ENCODE measurements around the gene ZNF146. TPM values are rescaled to one million over a fixed set of nuclear protein-coding genes. Genes with fewer than 3 reads are reported as not detected.

Gene ZNF146
- total and polyA plus RNA-seq, 8 donors: 9.3 to 35.2 (median 20.2) TPM

GRCh38 chr19:36245210-36246005 lies 30.5 kb downstream of the ZNF146 start:
- H3K4me3 ChIP-seq: peak overlapping the region in 2 of 4 donors; percentile 4 to 33
- H3K4me1 ChIP-seq: no peaks in the 10 kb centered on the region
- FAIRE-seq (no peak), ATAC-seq (peak in 3 of 4 donors; percentile 62 to 65 (median 63)), DNase-seq (no peak)
- H3K9me3 ChIP-seq: no peaks in the 10 kb centered on the region
- no peaks in the 10 kb centered on the region for H3K27me3 ChIP-seq
- no peak for TF ChIP-seq CTCF (IDR thresholded peaks at IDR 0.05)
- H3K27ac ChIP-seq: no peak overlapping the region
- H3K36me3 ChIP-seq: no peaks in the 10 kb centered on the region
- intact Hi-C loops (cut with DNase I): no loop called here
- WGBS, 2 donors: 4 to 5% methylated on average over 63 of the region's 63 CpGs

GRCh38 chr19:36246006-36246481 lies 31.1 kb downstream of the ZNF146 start:
- peak overlapping the region in 2 of 4 donors; percentile 4 to 33 for H3K4me3 ChIP-seq
- DNase-seq: no peak

GRCh38 chr19:36252047-36252446 lies 37.1 kb downstream of the ZNF146 start:
- H3K27ac ChIP-seq: no peak overlapping the region
- no peaks in the 10 kb centered on the region for H3K27me3 ChIP-seq
- intact Hi-C loops (cut with DNase I): no loop called here
- TF ChIP-seq CTCF (IDR thresholded peaks at IDR 0.05): no peak
- no peaks in the 10 kb centered on the region for H3K4me1 ChIP-seq
- H3K36me3 ChIP-seq: no peaks in the 10 kb centered on the region
- no peaks in the 10 kb centered on the region for H3K9me3 ChIP-seq
- no peak for ATAC-seq
- no peak overlapping the region for H3K4me3 ChIP-seq
- DNase-seq: no peak
- no peak for FAIRE-seq
- 58 to 78% methylated on average over 1 of the region's 1 CpG for WGBS, 2 donors

More at GRCh38 chr19:36246006-36246481, 31.1 kb downstream of the ZNF146 start:
- WGBS, 2 donors: 26 to 28% methylated on average over 29 of the region's 29 CpGs
- no peaks in the 10 kb centered on the region for H3K27me3 ChIP-seq
- FAIRE-seq (no peak), ATAC-seq (peak in 2 of 4 donors; percentile 34 to 40)
- intact Hi-C loops (cut with DNase I): no loop called here
- H3K36me3 ChIP-seq: no peaks in the 10 kb centered on the region
- H3K4me1 ChIP-seq: no peaks in the 10 kb centered on the region
- no peak overlapping the region for H3K27ac ChIP-seq
- no peak for TF ChIP-seq CTCF (IDR thresholded peaks at IDR 0.05)
- no peaks in the 10 kb centered on the region for H3K9me3 ChIP-seq

- FAIRE-seq: no peak
- Histone ChIP-seq H3K4me1 (no peaks in the 10 kb centered on the region), H3K27me3 (no peaks in the 10 kb centered on the region), H3K4me3 (no peak overlapping the region), H3K36me3 (no peaks in the 10 kb centered on the region), H3K27ac (no peak overlapping the region), H3K9me3 (no peaks in the 10 kb centered on the region)
- WGBS, 2 donors: 79 to 92% methylated on average over 11 of the region's 11 CpGs
- intact Hi-C loops (cut with DNase I): no loop called here
- no peak for DNase-seq
- no peak for TF ChIP-seq CTCF (IDR thresholded peaks at IDR 0.05)
- no peak for ATAC-seq
Measured at GRCh38 chr19:36254848-36255247, 39.9 kb downstream of the ZNF146 start.

GRCh38 chr19:36255316-36255715 lies 40.4 kb downstream of the ZNF146 start:
- 94% methylated on average over 28 of the region's 28 CpGs for WGBS, 2 donors

More at GRCh38 chr19:36255316-36255715, 40.4 kb downstream of the ZNF146 start:
- Histone ChIP-seq H3K9me3 (no peaks in the 10 kb centered on the region), H3K27me3 (no peaks in the 10 kb centered on the region), H3K36me3 (no peaks in the 10 kb centered on the region), H3K27ac (no peak overlapping the region), H3K4me3 (no peak overlapping the region), H3K4me1 (no peaks in the 10 kb centered on the region)
- DNase-seq (no peak), ATAC-seq (no peak), FAIRE-seq (no peak)
- intact Hi-C loops (cut with DNase I): no loop called here
- TF ChIP-seq CTCF (IDR thresholded peaks at IDR 0.05): no peak
